NCI-H146 treated with DMSO at 0.1 percent for 48 hours (cell line): ENCODE results near the gene ITPR1.

Experiments used
- DNase-seq: peaks from one replicate; lab custom pipeline; 2025; ENCODE audit not compliant: unreplicated experiment; lab: John Stamatoyannopoulos, UW

The ITPR1 gene

GRCh38 chr3:4529876-4530588 is 36.9 kb downstream of the ITPR1 start:
- DNase-seq, result no peak

- DNase-seq, result no peak
Measured at GRCh38 chr3:4531478-4532025, 38.4 kb downstream of the ITPR1 start.

- DNase-seq, result no peak
Measured at GRCh38 chr3:4532535-4533112, 39.5 kb downstream of the ITPR1 start.

- DNase-seq, result no peak
Measured at GRCh38 chr3:4533489-4534443, 40.6 kb downstream of the ITPR1 start.

- DNase-seq, result no peak
Measured at GRCh38 chr3:4534906-4535305, 41.8 kb downstream of the ITPR1 start.

- no peak for DNase-seq
Measured at GRCh38 chr3:4536260-4536659, 43.1 kb downstream of the ITPR1 start.

GRCh38 chr3:4540267-4540666 is 47.1 kb downstream of the ITPR1 start:
- DNase-seq, result no peak

GRCh38 chr3:4543110-4543509 is 50.0 kb downstream of the ITPR1 start:
- no peak for DNase-seq

- no peak for DNase-seq
Measured at GRCh38 chr3:4546346-4547178, 53.4 kb downstream of the ITPR1 start.

GRCh38 chr3:4547799-4548198 is 54.7 kb downstream of the ITPR1 start:
- no peak for DNase-seq

GRCh38 chr3:4548356-4548755 is 55.2 kb downstream of the ITPR1 start:
- no peak for DNase-seq

- no peak for DNase-seq
Measured at GRCh38 chr3:4548780-4549179, 55.6 kb downstream of the ITPR1 start.

GRCh38 chr3:4549896-4550295 is 56.7 kb downstream of the ITPR1 start:
- DNase-seq, result no peak

- DNase-seq, result no peak
Measured at GRCh38 chr3:4551051-4551711, 58.0 kb downstream of the ITPR1 start.

GRCh38 chr3:4551794-4552442 is 58.8 kb downstream of the ITPR1 start:
- no peak for DNase-seq

- DNase-seq, result no peak
Measured at GRCh38 chr3:4552811-4553210, 59.7 kb downstream of the ITPR1 start.

GRCh38 chr3:4561661-4562060 is 68.5 kb downstream of the ITPR1 start:
- DNase-seq, result no peak

- DNase-seq, result no peak
Measured at GRCh38 chr3:4562595-4562994, 69.4 kb downstream of the ITPR1 start.

GRCh38 chr3:4564270-4564669 is 71.1 kb downstream of the ITPR1 start:
- DNase-seq, result no peak
